GM18505 (cell line): ENCODE measurements around the gene GOLGA5.
A peak's percentile ranks its signal among the peaks of the same experiment; 100 is the strongest.
"Not testable (repeated sequence)": the region's sequence is repeated elsewhere in the genome, so short reads cannot be mapped to it uniquely, and the experiment has no call there.

Source experiments
- ATAC-seq: cut with Tn5 transposase; IDR thresholded peaks from one replicate; pipeline ENCODE4 v1.9.1; 2021; ENCODE audit not compliant: unreplicated experiment
- POLR2A ChIP-seq: IDR thresholded peaks from 4 replicates; pipeline ENCODE4 v1.6.1; 2011; ENCODE audit warnings: borderline replicate concordance; ENCODE audit not compliant: insufficient read depth, insufficient read length; ENCODE audit errors: extremely low read depth

The GOLGA5 gene

GRCh38 chr14:92793709-92794546 lies at the start of gene GOLGA5:
Gene GOLGA5 (plus strand): TSS chr14:92794305. CDS start chr14:92797438, 3,133 bp downstream.
- peak; percentile 92 for ATAC-seq
- TF ChIP-seq POLR2A, result peak; percentile 88

GRCh38 chr14:92747701-92748258 lies 46.3 kb upstream of the GOLGA5 start:
- TF ChIP-seq POLR2A, result no peak
- ATAC-seq, result peak; percentile 14

- peak; percentile 71 for ATAC-seq
- TF ChIP-seq POLR2A, result peak; percentile 96
These were observed 45.7 kb upstream of the GOLGA5 start, which contains the start of gene LGMN for GRCh38 chr14:92748259-92749016. Gene LGMN (minus strand): TSS chr14:92748627. CDS start chr14:92732786, 15,841 bp downstream.

GRCh38 chr14:92750222-92750728 lies 43.8 kb upstream of the GOLGA5 start:
- ATAC-seq, result not testable (repeated sequence)

GRCh38 chr14:92750994-92751400 lies 43.1 kb upstream of the GOLGA5 start:
- no peak for ATAC-seq
- no peak for TF ChIP-seq POLR2A

- no peak for TF ChIP-seq POLR2A
- no peak for ATAC-seq
These were observed 42.3 kb upstream of the GOLGA5 start for GRCh38 chr14:92751819-92752218.

- no peak for ATAC-seq
- no peak for TF ChIP-seq POLR2A
These were observed 40.9 kb upstream of the GOLGA5 start for GRCh38 chr14:92753250-92753649.

- ATAC-seq, result no peak
- TF ChIP-seq POLR2A, result no peak
These were observed 39.1 kb upstream of the GOLGA5 start for GRCh38 chr14:92754966-92755365.

- no peak for TF ChIP-seq POLR2A
- no peak for ATAC-seq
These were observed 38.6 kb upstream of the GOLGA5 start for GRCh38 chr14:92755495-92755894.

GRCh38 chr14:92756446-92756845 lies 37.7 kb upstream of the GOLGA5 start:
- no peak for TF ChIP-seq POLR2A
- no peak for ATAC-seq

GRCh38 chr14:92759300-92759678 lies 34.8 kb upstream of the GOLGA5 start:
- no peak for ATAC-seq
- no peak for TF ChIP-seq POLR2A

- TF ChIP-seq POLR2A, result no peak
- no peak for ATAC-seq
These were observed 34.2 kb upstream of the GOLGA5 start for GRCh38 chr14:92759679-92760523.

- no peak for TF ChIP-seq POLR2A
- no peak for ATAC-seq
These were observed 33.6 kb upstream of the GOLGA5 start for GRCh38 chr14:92760524-92760805.

GRCh38 chr14:92763666-92764631 lies 30.2 kb upstream of the GOLGA5 start:
- not testable (repeated sequence) for ATAC-seq

GRCh38 chr14:92768236-92768635 lies 25.9 kb upstream of the GOLGA5 start:
- peak; percentile 83 for ATAC-seq
